Breast epithelium (tissue), 4 donors: ENCODE results near the gene PLA2G5. TPM values are rescaled to one million over a fixed set of nuclear protein-coding genes. Genes with fewer than 3 reads are reported as not detected.

Experiments
- DNase-seq, 2 donors: peaks; one replicate each; pipeline ENCODE4 v3.0.0-alpha.2; 2019; ENCODE audit warnings: low spot score in 2 of 2
- H3K27ac ChIP-seq, 2 donors: fragments of 200-600 bp; sonication (generic) in 1 of 2; one replicate each; pipeline ENCODE4 v1.5.1; 2016 to 2019; ENCODE audit warnings: mild to moderate bottlenecking in 1 of 2
- H3K27me3 ChIP-seq, 2 donors: fragments of 200-600 bp; sonication (generic) in 1 of 2; one replicate each; pipeline versions ENCODE4 v1.5.1 to v1.6.0; 2017 to 2019; ENCODE audit warnings: control low read depth in 1 of 2, mild to moderate bottlenecking in 1 of 2
- H3K36me3 ChIP-seq: fragments of 200-600 bp; one replicate; pipeline ENCODE4 v1.5.1; 2019
- H3K4me1 ChIP-seq, 2 donors: fragments of 200-600 bp; sonication (generic); one replicate each; pipeline ENCODE4 v1.5.1; 2016 to 2019; ENCODE audit warnings: control low read depth in 1 of 2
- H3K4me3 ChIP-seq, 3 donors: fragments of 200-600 bp; sonication (generic); 1 replicate in 2 of 3; 2 replicates in 1 of 3; pipeline ENCODE4 v1.5.1; 2016 to 2019; ENCODE audit warnings: mild to moderate bottlenecking in 3 of 3, moderate library complexity in 2 of 3
- H3K9me3 ChIP-seq, 2 donors: fragments of 200-600 bp; sonication (generic) in 1 of 2; one replicate each; pipeline ENCODE4 v1.5.1; 2016 to 2019; ENCODE audit warnings: control low read depth in 1 of 2
- POLR2A ChIP-seq: fragments of 450-650 bp; IDR thresholded peaks from one replicate; pipeline ENCODE4 v1.6.1; 2016; ENCODE audit warnings: antibody characterized with exemption, mild to moderate bottlenecking, moderate library complexity
- POLR2AphosphoS5 ChIP-seq, 3 donors: sonication (generic); formaldehyde crosslinking; IDR thresholded peaks; one replicate each; pipeline ENCODE4 v1.6.1; 2017; ENCODE audit warnings: antibody characterized with exemption in 3 of 3
- intact Hi-C: fragments of 100-400 bp; cut with DNase I; formaldehyde crosslinking; loops from one replicate; pipeline ENCODE4 v1.15.1; 2023; ENCODE audit warnings: low total_unique reads
- total RNA-seq, 3 donors: library from RNA; depleted of rRNA; stranded (reverse); fragments of >200 nt; gene quantifications; one replicate each; pipeline ENCODE4 v1.1.0, GENCODE V29; 2016
- TF ChIP-seq, protein P1 (sequence below), 3 donors: fragments of 450-650 bp; IDR thresholded peaks; one replicate each; pipeline ENCODE4 v1.5.1; 2016 to 2017; ENCODE audit warnings: antibody characterized with exemption in 3 of 3, mild to moderate bottlenecking in 3 of 3, moderate library complexity in 3 of 3

Gene PLA2G5
- total RNA-seq, 3 donors from 2014 or later, result 0.88 to 9.4 (median 1.3) TPM

DNA sequence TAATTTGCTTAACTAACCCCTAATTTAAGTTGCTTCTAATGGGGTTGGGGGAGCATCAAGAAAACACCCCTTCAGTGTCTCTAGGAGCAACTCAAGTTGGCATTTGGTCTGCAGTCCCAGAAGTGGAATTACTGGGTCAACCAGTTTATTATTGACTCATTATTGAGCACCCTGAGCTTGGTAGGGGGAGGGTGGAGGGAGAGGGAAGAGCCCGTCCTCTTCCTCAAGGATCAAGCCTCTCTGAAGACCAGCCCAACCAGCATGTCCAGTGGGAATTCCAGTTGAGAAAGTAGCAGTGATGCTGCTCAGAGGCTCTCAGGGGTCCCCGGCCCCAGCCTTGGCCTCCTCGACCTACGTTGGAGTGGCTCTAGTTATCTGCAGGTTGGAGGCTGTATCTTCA is 67.1 kb downstream of the PLA2G5 start:
- peak in 1 of 2 donors; percentile 33 for DNase-seq

DNA sequence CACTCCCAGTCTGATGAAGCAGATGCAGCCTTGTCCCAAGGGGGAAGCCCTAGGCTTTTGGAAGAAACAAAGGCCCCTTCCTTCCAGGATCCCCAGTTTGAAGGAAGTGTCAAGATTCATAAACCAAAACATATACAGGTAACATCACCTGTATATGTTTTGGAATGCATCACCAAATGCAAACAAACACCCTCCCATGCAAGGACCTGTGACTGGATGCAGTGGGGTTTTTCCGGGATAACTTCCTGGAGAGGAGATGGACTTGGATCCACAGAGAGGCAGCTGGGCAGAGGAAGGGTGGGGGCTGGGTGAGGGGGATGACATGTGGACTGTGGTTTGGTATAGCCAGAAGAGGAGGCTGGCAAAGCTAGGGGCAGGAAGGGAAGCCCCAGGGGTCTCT is 67.6 kb downstream of the PLA2G5 start:
- Histone ChIP-seq H3K4me3 (no peak overlapping the region), H3K27me3 (no peaks in the 10 kb centered on the region), H3K36me3 (no peaks in the 10 kb centered on the region), H3K9me3 (no peaks in the 10 kb centered on the region), H3K27ac (peak overlapping the region; percentile 25 to 52), H3K4me1 (no peaks in the 10 kb centered on the region)
- TF ChIP-seq POLR2AphosphoS5 (IDR thresholded peaks at IDR 0.05) (no peak), POLR2A (no peak)
- TF ChIP-seq, protein P1, sequence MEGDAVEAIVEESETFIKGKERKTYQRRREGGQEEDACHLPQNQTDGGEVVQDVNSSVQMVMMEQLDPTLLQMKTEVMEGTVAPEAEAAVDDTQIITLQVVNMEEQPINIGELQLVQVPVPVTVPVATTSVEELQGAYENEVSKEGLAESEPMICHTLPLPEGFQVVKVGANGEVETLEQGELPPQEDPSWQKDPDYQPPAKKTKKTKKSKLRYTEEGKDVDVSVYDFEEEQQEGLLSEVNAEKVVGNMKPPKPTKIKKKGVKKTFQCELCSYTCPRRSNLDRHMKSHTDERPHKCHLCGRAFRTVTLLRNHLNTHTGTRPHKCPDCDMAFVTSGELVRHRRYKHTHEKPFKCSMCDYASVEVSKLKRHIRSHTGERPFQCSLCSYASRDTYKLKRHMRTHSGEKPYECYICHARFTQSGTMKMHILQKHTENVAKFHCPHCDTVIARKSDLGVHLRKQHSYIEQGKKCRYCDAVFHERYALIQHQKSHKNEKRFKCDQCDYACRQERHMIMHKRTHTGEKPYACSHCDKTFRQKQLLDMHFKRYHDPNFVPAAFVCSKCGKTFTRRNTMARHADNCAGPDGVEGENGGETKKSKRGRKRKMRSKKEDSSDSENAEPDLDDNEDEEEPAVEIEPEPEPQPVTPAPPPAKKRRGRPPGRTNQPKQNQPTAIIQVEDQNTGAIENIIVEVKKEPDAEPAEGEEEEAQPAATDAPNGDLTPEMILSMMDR (IDR thresholded peaks at IDR 0.05), result no peak
- intact Hi-C loops, result no loop called here
- DNase-seq, result no peak

More for the DNA sequence above, 67.1 kb downstream of the PLA2G5 start:
- no peak for TF ChIP-seq POLR2AphosphoS5 (IDR thresholded peaks at IDR 0.05)
- TF ChIP-seq, protein P1 (IDR thresholded peaks at IDR 0.05), result no peak
- TF ChIP-seq POLR2A, result no peak
- H3K4me1 ChIP-seq, result no peaks in the 10 kb centered on the region
- no peaks in the 10 kb centered on the region for H3K9me3 ChIP-seq
- no peaks in the 10 kb centered on the region for H3K36me3 ChIP-seq
- H3K4me3 ChIP-seq, result no peak overlapping the region
- intact Hi-C loops, result no loop called here
- H3K27ac ChIP-seq, result peak overlapping the region; percentile 25 to 48
- H3K27me3 ChIP-seq, result no peaks in the 10 kb centered on the region

DNA sequence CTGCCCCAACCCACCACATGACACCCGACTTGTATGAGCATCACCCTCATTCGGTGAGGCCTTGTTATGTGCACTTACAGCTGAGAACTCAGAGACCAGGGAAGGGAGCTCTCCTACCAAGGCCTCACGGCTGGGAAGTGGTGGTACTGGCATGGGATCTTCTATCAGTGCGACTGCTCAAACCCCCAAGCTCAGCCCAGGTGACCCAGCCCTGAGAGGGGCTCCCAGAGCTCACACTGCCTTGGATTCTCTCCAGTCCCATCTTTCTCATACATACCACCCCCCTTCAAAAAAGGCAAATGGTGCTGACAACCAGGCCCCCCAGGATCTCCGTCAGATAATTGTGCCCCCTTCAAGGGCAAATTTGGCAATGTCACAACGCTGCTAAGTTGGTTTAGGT is 68.4 kb downstream of the PLA2G5 start:
- Histone ChIP-seq H3K4me3 (no peak overlapping the region), H3K36me3 (no peaks in the 10 kb centered on the region), H3K4me1 (no peaks in the 10 kb centered on the region), H3K27ac (no peak overlapping the region), H3K9me3 (no peaks in the 10 kb centered on the region), H3K27me3 (no peaks in the 10 kb centered on the region)
- intact Hi-C loops, result no loop called here
- TF ChIP-seq, protein P1 (IDR thresholded peaks at IDR 0.05), result no peak
- no peak for DNase-seq

DNA sequence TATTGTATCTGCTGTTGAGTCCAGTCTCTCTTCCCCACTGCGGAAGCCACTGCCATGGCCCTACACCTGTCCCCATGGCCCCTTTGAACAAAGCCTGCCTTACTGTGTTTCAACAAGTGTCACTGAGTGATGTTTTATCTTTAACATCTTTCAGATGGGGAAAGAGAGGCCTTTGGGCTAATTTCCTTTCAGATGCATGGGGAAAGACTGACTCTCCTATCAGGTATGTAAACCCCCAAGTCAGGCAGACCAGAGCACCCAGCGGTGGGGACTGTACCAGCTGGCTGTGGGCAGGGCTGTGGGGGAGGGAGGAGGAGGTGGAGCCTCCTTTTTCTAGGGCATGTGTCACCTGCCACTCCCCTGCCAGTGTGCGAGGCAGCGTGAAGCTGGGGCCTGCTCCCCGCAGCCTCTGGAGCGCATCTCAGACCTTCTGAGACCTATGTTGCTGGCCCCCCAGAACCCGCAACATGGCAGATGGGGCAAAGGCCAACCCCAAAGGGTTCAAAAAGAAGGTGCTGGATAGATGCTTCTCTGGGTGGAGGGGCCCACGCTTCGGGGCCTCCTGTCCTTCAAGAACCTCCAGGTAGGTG is 69.1 kb downstream of the PLA2G5 start, which contains the start of gene PLA2G2F:
Gene PLA2G2F, plus strand, starts transcription at position 363 of the 590 bp plus-strand sequence. Its CDS starts 105 bp downstream, at position 468.
- DNase-seq, result no peak
- TF ChIP-seq POLR2AphosphoS5 (IDR thresholded peaks at IDR 0.05) (no peak), POLR2A (no peak)
- TF ChIP-seq, protein P1 (IDR thresholded peaks at IDR 0.05), result no peak
- Histone ChIP-seq H3K27me3 (no peaks in the 10 kb centered on the region), H3K27ac (no peak within 1 kb of the TSS), H3K36me3 (no peaks in the 10 kb centered on the region), H3K4me1 (no peaks in the 10 kb centered on the region), H3K4me3 (no peak within 1 kb of the TSS), H3K9me3 (no peaks in the 10 kb centered on the region)
- intact Hi-C loops, result no loop called here

DNA sequence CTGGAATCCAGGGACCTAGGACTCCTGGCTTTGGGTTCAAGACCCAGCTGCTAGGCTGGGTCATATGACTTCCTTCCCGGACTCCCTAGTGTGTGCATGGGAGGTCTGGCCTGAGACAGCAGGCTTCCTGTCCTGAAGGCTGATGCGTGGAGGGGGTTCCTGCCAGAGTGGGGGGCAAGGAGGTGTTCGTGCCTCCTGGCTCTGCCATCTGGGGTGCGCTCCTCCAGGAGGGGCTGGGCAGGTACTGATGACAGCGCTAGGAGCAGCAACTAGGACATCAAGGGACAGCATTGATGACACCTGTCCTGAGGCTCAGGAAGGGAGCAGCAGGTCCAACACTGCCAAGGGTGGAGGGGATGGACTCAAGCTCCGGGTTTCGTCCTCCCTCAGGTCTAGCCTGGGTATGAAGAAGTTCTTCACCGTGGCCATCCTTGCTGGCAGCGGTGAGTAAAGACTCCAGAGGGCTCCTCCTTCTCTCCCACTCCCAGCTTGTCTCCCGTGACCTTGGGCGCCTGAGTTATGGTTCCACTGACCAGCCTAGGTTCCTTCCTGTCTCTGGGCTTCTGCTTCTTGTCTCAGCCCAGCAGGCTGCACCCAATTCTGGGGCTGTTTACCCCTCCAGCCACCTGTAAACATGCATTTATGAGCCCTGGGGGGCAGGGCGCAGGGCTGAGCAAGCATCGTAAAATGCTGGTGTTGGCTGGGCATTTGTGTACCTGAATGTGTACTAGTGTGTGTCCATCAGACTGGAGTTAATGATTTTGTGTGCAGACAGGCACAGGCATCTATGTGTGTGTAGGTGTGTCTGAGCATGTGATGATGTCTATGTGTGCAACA is 70.0 kb downstream of the PLA2G5 start:
- Histone ChIP-seq H3K27ac (no peak overlapping the region), H3K4me3 (no peak overlapping the region), H3K36me3 (no peaks in the 10 kb centered on the region), H3K27me3 (no peaks in the 10 kb centered on the region), H3K9me3 (no peaks in the 10 kb centered on the region), H3K4me1 (no peaks in the 10 kb centered on the region)
- TF ChIP-seq, protein P1 (IDR thresholded peaks at IDR 0.05), result no peak
- intact Hi-C loops, result no loop called here
- no peak for DNase-seq
